ENCODE results near the gene TTLL3.

Gene TTLL3

GRCh38 chr3:9780458-9780812, 29.6 kb upstream of the TTLL3 start:
- in situ Hi-C loops (cut with HindIII; ENCODE audit: low sequenced_read_pairs): no loop called here

- in situ Hi-C loops (cut with HindIII; ENCODE audit: low sequenced_read_pairs): no loop called here
These were observed 29.2 kb upstream of the TTLL3 start for GRCh38 chr3:9780910-9781309.

- in situ Hi-C loops (cut with HindIII; ENCODE audit: low sequenced_read_pairs): no loop called here
These were observed 28.5 kb upstream of the TTLL3 start for GRCh38 chr3:9781551-9781950.

- in situ Hi-C loops (cut with HindIII; ENCODE audit: low sequenced_read_pairs): no loop called here
These were observed 28.0 kb upstream of the TTLL3 start for GRCh38 chr3:9781978-9782603.

GRCh38 chr3:9782770-9783169, 27.3 kb upstream of the TTLL3 start:
- in situ Hi-C loops (cut with HindIII; ENCODE audit: low sequenced_read_pairs): no loop called here

GRCh38 chr3:9783954-9784353, 26.1 kb upstream of the TTLL3 start:
- in situ Hi-C loops (cut with HindIII; ENCODE audit: low sequenced_read_pairs): no loop called here

GRCh38 chr3:9784965-9785364, 25.1 kb upstream of the TTLL3 start:
- in situ Hi-C loops (cut with HindIII; ENCODE audit: low sequenced_read_pairs): no loop called here

- in situ Hi-C loops (cut with HindIII; ENCODE audit: low sequenced_read_pairs): no loop called here
These were observed 24.5 kb upstream of the TTLL3 start for GRCh38 chr3:9785602-9786001.

- in situ Hi-C loops (cut with HindIII; ENCODE audit: low sequenced_read_pairs): no loop called here
These were observed 23.8 kb upstream of the TTLL3 start for GRCh38 chr3:9786209-9786739.

GRCh38 chr3:9786825-9787669, 23.0 kb upstream of the TTLL3 start:
- in situ Hi-C loops (cut with HindIII; ENCODE audit: low sequenced_read_pairs): no loop called here

- in situ Hi-C loops (cut with HindIII; ENCODE audit: low sequenced_read_pairs): no loop called here
These were observed 22.3 kb upstream of the TTLL3 start for GRCh38 chr3:9787714-9788113.

- in situ Hi-C loops (cut with HindIII; ENCODE audit: low sequenced_read_pairs): no loop called here
These were observed 18.9 kb upstream of the TTLL3 start for GRCh38 chr3:9791127-9791526.

GRCh38 chr3:9791790-9792404, 18.2 kb upstream of the TTLL3 start:
- in situ Hi-C loops (cut with HindIII; ENCODE audit: low sequenced_read_pairs): no loop called here

- in situ Hi-C loops (cut with HindIII; ENCODE audit: low sequenced_read_pairs): no loop called here
These were observed 17.5 kb upstream of the TTLL3 start, which contains the start of the genes ARPC4 and TADA3 for GRCh38 chr3:9792405-9793160. Gene ARPC4 (plus strand): TSS chr3:9793082. CDS start chr3:9793122, 40 bp downstream. Gene TADA3 (minus strand): TSS chr3:9792473. CDS start chr3:9791466, 1,007 bp downstream.

GRCh38 chr3:9793161-9793781, 16.8 kb upstream of the TTLL3 start:
- in situ Hi-C loops (cut with HindIII; ENCODE audit: low sequenced_read_pairs): no loop called here

GRCh38 chr3:9794400-9794799, 15.7 kb upstream of the TTLL3 start:
- in situ Hi-C loops (cut with HindIII; ENCODE audit: low sequenced_read_pairs): no loop called here

GRCh38 chr3:9795207-9795606, 14.9 kb upstream of the TTLL3 start:
- in situ Hi-C loops (cut with HindIII; ENCODE audit: low sequenced_read_pairs): no loop called here

- in situ Hi-C loops (cut with HindIII; ENCODE audit: low sequenced_read_pairs): no loop called here
These were observed 12.7 kb upstream of the TTLL3 start for GRCh38 chr3:9797196-9797945.

GRCh38 chr3:9800529-9800928, 9.5 kb upstream of the TTLL3 start:
- in situ Hi-C loops (cut with HindIII; ENCODE audit: low sequenced_read_pairs): no loop called here

- in situ Hi-C loops (cut with HindIII; ENCODE audit: low sequenced_read_pairs): no loop called here
These were observed 6.6 kb upstream of the TTLL3 start for GRCh38 chr3:9803494-9803893.
